Activated naive CD4-positive, alpha-beta T cell treated with anti-CD3 and anti-CD28 coated beads for 36 hours (primary cell): ENCODE data around the gene SCARF1. TPM values are rescaled to one million over a fixed set of nuclear protein-coding genes. Genes with fewer than 3 reads are reported as not detected.

Source experiments
- CTCF ChIA-PET: fragments of 350-600 bp; sonication (Branson Sonifier 250); formaldehyde crosslinking; loops from one replicate; lab custom pipeline; 2021; ENCODE audit warnings: antibody characterized with exemption; lab: Charles Lee
- DNase-seq: peaks from one replicate; pipeline ENCODE4 v3.0.0-alpha.2; 2020
- H3K27ac Mint-ChIP-seq: one replicate; pipeline ENCODE4 v1.8.0; 2021; ENCODE audit warnings: mild to moderate bottlenecking, mixed read lengths
- H3K27me3 Mint-ChIP-seq: one replicate; pipeline ENCODE4 v1.8.0; 2021; ENCODE audit warnings: low read depth, mixed read lengths
- H3K36me3 Mint-ChIP-seq: one replicate; pipeline ENCODE4 v1.8.0; 2021; ENCODE audit warnings: low read depth, mixed read lengths
- H3K4me1 Mint-ChIP-seq: one replicate; pipeline ENCODE4 v1.8.0; 2021; ENCODE audit warnings: low read depth, mixed read lengths
- H3K4me3 Mint-ChIP-seq: one replicate; pipeline ENCODE4 v1.8.0; 2021; ENCODE audit warnings: mild to moderate bottlenecking, moderate library complexity, mixed read lengths
- H3K9me3 Mint-ChIP-seq: one replicate; pipeline ENCODE4 v1.8.0; 2021; ENCODE audit warnings: mixed read lengths
- intact Hi-C: fragments of 100-400 bp; cut with micrococcal nuclease; formaldehyde crosslinking; loops from one replicate; pipeline ENCODE4 v1.15.1; 2023
- total RNA-seq, 2 experiments: library from RNA; stranded (reverse); gene quantifications; one replicate each; pipeline ENCODE4 v1.2.3, GENCODE V29; 2021

Gene SCARF1
- total RNA-seq, 2 experiments from 2014 or later, result 0.43 to 0.57 TPM

DNA sequence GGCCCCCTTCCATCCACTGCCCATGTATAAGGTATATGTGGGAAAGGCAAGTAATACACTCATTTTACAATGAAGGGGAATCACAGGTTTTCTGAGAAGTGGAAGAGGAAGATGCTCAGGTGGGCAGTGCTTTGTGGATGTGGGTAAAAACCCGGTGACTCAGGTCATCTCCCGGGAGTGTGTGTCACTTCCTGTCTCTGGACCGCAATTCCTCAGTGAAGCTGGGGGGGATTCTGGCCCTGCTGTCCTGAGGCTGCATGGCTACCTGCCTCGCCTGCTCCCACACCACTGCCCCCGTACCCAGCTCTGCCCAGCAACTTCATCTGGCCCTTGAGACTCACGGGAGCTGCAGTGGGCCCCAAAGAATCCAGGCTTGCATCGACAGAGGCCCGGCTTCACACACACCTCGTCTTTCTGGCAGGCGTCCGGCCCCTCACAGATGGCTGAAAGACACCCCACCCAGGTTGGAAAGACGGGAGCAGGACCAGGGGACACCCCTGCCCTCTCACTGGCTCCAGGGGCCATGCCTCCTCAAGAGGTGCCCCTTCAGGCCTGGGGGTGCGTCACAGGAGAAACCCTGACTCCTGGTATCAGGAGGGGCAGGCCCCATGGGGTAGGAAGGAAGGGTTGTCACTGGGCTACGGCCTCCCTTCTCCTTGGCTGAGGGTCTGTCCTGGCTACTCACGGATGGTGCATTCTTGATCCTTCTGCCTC lies 882 bp downstream of the SCARF1 start:
- H3K4me1 Mint-ChIP-seq, result peaks cover 31% of the 10 kb centered on the region
- peak overlapping the region; percentile 60 for H3K4me3 Mint-ChIP-seq
- CTCF ChIA-PET, result interaction anchor here (0.7 to 1.2 kb wide), 2 partner anchors 14 to 71 kb away, joined by 3 to 5 read pairs; no protein-coding TSS in a partner anchor
- no peaks in the 10 kb centered on the region for H3K27me3 Mint-ChIP-seq
- DNase-seq, result peak; percentile 72
- intact Hi-C loops, result loop anchor here (1.0 to 5.0 kb wide), 2 partner anchors 72 to 183 kb away; partner anchors contain the start of gene SMYD4
- H3K27ac Mint-ChIP-seq, result peak overlapping the region; percentile 77
- no peaks in the 10 kb centered on the region for H3K9me3 Mint-ChIP-seq
- H3K36me3 Mint-ChIP-seq, result no peaks in the 10 kb centered on the region

DNA sequence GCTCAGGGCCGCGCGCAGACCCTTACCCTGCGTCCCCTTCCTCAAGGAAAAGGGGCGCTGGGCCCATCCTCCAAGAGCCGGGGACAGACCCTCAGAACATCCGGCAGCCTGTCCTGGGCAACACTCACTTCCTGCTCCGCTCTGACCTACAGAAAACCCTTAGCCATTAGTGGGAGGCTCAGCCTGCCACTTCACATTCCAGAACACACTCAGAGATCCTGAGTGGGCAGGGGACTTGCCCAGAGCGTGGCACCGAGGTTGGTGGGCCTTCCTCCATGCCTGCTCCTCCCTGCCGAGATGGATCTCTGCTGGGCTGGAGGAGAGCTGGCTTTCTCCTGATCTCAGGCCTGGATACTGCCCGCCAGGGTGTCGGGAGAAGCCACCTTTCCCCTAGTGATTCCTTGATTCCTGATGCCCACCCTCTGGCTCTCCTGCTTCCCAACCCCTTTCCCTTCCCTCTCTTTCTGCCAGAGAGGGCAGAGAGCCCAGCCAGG lies 1.5 kb downstream of the SCARF1 start:
- Mint-ChIP-seq H3K27ac (peak overlapping the region; percentile 77), H3K9me3 (no peaks in the 10 kb centered on the region), H3K4me3 (peak overlapping the region; percentile 60), H3K27me3 (no peaks in the 10 kb centered on the region), H3K36me3 (no peaks in the 10 kb centered on the region), H3K4me1 (peaks cover 31% of the 10 kb centered on the region)
- no peak for DNase-seq
- intact Hi-C loops, result loop anchor here (1.0 kb wide), 1 partner anchor 72 kb away; no protein-coding TSS in a partner anchor
- CTCF ChIA-PET, result interaction anchor here (0.7 kb wide), 1 partner anchor 70 kb away, joined by 3 read pairs; no protein-coding TSS in a partner anchor

DNA sequence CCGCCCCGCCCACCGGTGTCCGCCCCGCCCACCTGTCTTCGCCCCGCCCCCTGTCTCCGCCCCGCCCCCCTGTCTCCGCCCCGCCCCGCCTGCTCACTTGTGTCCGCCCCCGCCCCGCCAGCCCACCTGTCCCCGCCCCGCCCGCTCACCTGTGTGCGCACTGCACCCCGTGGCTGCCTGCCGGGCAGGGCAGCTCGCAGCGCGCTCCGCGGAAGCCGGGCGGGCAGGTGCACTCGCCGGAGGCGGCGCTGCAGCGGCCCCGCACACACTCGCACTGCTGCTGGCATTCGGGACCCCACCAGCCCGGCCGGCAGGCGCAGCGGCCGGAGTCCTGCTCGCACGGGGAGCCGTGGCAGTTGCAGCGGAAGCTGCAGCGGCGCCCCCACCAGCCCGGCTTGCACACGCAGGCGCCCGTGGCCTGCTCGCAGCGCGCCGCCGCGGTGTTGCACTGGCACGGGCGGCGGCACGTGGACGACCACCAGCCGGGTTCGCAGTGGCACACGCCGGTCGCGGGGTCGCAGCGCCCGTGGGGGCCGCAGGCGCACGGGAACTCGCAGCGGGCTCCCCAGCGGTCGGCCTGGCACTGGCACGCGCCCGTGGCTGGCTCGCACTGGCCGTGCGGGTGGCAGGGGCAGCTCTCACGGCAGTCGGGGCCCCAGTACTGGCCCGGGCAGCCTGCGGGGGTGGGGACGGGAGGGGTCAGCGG lies 2.1 kb downstream of the SCARF1 start:
- Mint-ChIP-seq H3K36me3 (no peaks in the 10 kb centered on the region), H3K27me3 (no peaks in the 10 kb centered on the region), H3K9me3 (no peaks in the 10 kb centered on the region), H3K4me3 (no peak overlapping the region), H3K27ac (no peak overlapping the region), H3K4me1 (peaks cover 31% of the 10 kb centered on the region)
- DNase-seq, result peak; percentile 45
- CTCF ChIA-PET, result interaction anchor here (0.7 kb wide), 1 partner anchor 69 kb away, joined by 3 read pairs; no protein-coding TSS in a partner anchor
- intact Hi-C loops, result no loop called here

DNA sequence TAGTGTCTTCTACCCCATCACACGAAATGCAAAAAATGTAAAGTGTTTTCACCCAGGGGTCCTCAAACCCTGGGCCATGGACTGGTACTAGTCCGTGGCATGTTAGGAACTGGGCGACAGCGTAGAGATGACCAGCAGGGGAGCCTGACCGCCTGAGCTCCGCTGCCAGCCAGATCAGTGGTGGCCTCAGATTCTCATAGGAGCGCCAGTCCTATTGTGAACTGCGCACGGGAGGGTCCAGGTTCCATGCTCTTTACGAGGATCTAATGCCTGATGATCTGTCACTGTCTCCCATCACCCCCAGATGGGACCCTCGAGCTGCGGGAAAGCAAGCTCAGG lies 4.5 kb downstream of the SCARF1 start:
- CTCF ChIA-PET, result interaction anchor here (1.0 kb wide), 1 partner anchor 22 kb away, joined by 3 read pairs; no protein-coding TSS in a partner anchor
- no peaks in the 10 kb centered on the region for H3K36me3 Mint-ChIP-seq

DNA sequence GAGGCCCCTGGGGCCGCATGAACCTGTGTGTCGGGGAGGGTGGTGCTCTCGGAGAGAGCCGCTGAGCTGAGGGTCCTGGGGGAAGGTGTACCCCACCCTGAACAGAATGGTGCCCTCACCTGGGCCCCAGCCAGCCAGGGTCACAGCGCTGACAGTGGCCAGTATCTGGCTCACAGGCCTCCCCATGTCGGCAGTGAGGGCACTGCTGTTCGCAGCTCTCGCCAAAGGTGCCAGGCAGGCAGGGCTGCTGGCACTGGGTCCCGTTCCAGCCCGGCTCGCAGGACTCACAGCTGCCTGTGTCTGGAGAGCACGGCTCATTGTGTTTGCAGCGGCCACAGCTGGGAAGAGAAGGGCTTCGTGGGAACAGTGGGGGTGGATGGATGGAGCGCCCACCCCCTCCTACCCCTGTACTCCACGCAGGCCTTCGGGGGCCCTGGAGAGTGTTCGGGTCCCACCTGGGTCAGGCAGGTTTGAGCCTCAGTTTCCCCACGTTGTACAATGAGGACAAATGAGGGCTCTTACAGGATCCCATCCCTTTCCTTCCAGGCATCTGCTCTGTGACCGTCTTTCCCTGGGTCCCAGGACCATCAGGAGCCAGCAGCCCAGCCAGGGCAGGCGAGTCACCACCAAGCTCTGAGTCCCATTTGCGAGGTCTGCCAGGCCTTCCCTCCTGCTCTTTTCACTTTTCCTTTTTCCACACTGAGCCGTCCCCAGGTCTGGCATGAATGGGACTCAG lies 5.0 kb downstream of the SCARF1 start:
- no peaks in the 10 kb centered on the region for H3K36me3 Mint-ChIP-seq
- H3K9me3 Mint-ChIP-seq, result no peaks in the 10 kb centered on the region
- no peak overlapping the region for H3K4me3 Mint-ChIP-seq
- intact Hi-C loops, result no loop called here
- no peaks in the 10 kb centered on the region for H3K27me3 Mint-ChIP-seq
- H3K4me1 Mint-ChIP-seq, result peaks cover 16% of the 10 kb centered on the region
- DNase-seq, result no peak
- CTCF ChIA-PET, result interaction anchor here (1.0 kb wide), 1 partner anchor 22 kb away, joined by 3 read pairs; no protein-coding TSS in a partner anchor
- no peak overlapping the region for H3K27ac Mint-ChIP-seq

More for the DNA sequence above, 4.5 kb downstream of the SCARF1 start:
- intact Hi-C loops, result no loop called here
- no peak for DNase-seq
- Mint-ChIP-seq H3K9me3 (no peaks in the 10 kb centered on the region), H3K4me1 (peaks cover 22% of the 10 kb centered on the region), H3K27me3 (no peaks in the 10 kb centered on the region), H3K27ac (no peak overlapping the region), H3K4me3 (no peak overlapping the region)

DNA sequence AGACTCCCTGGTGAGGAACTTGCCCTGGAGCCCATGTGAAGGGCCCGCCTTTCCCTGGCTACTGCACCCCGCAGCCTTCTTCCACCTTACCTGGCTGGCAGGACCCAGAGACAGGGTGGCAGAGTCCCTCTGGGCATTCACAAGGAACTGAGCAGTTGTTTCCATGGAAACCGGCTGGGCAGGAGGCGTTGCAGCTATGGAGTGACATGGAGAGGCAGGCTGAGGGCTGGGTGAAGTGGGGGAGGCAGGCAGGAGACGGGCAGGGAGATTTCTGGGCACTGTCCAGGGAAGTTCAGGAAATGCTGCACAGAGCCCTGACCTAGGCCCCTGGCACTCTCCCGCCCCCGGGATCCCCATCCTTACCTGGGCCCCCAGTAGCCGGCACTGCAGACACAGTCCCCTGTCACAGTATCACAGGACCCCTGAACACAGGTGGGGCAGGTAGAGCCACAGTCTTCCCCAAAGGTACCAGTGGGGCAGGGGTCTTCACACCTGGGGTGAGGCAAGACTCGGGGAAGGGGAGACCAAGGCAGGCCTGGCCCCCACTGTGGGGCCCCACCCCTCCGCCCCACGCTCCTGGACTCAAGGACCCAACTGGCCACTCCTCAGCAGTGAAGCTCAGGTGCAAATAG lies 5.9 kb downstream of the SCARF1 start:
- Mint-ChIP-seq H3K27ac (peak overlapping the region; percentile 19), H3K4me3 (no peak overlapping the region), H3K27me3 (no peaks in the 10 kb centered on the region), H3K4me1 (peaks cover 8% of the 10 kb centered on the region), H3K36me3 (no peaks in the 10 kb centered on the region), H3K9me3 (no peaks in the 10 kb centered on the region)
- no peak for DNase-seq
- intact Hi-C loops, result no loop called here
- CTCF ChIA-PET, result interaction anchor here (1.0 to 1.6 kb wide), 3 partner anchors 9 to 21 kb away, joined by 3 to 4 read pairs (median 4); no protein-coding TSS in a partner anchor

DNA sequence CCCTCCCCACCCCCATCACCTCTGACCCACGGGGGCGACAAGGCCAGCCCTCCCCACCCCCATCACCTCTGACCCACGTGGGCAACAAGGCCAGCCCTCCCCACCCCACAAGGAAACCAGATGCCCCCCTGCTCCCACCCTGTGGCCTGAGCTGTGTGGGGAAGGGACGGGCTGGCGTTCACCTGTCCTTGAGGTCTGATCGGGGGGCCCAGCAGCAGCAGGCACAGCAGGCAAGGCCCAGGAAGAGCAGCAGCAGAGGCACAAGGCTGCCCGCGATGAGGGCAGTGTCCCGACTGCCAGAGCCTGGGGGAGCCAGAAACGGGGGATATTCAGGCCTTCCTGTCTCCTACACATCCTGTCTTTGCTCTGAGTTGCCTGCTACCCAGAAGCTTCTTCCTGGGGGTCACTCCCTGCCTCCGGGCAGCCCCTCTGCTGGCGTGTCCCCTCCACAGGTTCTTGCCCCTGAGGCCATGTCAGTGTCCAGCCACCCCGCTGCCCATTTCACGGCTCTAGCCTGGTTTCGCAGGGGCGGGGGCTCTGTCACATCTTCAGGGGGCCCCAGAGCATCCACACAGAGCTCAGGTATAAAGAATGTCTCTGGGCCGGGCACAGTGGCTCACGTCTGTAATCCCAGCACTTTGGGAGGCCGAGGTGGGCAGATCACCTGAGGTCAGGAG lies 6.8 kb downstream of the SCARF1 start:
- no peak for DNase-seq
- CTCF ChIA-PET, result interaction anchor here (1.1 to 1.6 kb wide), 2 partner anchors 9 to 10 kb away, joined by 4 read pairs; no protein-coding TSS in a partner anchor
- H3K4me3 Mint-ChIP-seq, result no peak overlapping the region
- no peaks in the 10 kb centered on the region for H3K4me1 Mint-ChIP-seq
- H3K27ac Mint-ChIP-seq, result no peak overlapping the region
- no peaks in the 10 kb centered on the region for H3K27me3 Mint-ChIP-seq
- intact Hi-C loops, result no loop called here
- H3K9me3 Mint-ChIP-seq, result no peaks in the 10 kb centered on the region
- H3K36me3 Mint-ChIP-seq, result no peaks in the 10 kb centered on the region

DNA sequence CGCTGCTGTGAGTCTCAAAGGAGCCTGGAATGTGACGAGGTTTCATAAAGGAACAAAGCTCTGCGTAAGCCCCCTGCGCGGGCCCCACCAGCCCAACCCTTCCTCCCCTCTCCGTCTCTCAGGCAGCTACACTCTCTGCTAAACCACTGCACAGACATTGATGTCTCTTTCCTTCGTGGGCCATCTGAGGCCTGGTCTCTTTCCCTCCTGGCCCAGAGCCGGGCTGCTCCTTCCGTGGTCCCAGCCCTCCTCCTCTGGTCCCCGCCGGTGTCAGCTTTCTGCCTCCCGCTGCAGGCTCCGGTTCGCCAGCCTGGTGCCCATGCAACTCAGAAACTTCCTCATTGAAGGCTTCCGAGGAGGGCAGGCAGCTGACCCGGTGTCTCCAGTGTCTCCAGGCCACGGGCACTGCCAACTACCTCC lies 7.4 kb downstream of the SCARF1 start:
- intact Hi-C loops, result no loop called here
- CTCF ChIA-PET, result interaction anchor here (1.6 kb wide), 1 partner anchor 10 kb away, joined by 4 read pairs; no protein-coding TSS in a partner anchor
- Mint-ChIP-seq H3K9me3 (no peaks in the 10 kb centered on the region), H3K27me3 (no peaks in the 10 kb centered on the region), H3K36me3 (no peaks in the 10 kb centered on the region), H3K27ac (no peak overlapping the region), H3K4me3 (no peak overlapping the region), H3K4me1 (no peaks in the 10 kb centered on the region)
- no peak for DNase-seq

DNA sequence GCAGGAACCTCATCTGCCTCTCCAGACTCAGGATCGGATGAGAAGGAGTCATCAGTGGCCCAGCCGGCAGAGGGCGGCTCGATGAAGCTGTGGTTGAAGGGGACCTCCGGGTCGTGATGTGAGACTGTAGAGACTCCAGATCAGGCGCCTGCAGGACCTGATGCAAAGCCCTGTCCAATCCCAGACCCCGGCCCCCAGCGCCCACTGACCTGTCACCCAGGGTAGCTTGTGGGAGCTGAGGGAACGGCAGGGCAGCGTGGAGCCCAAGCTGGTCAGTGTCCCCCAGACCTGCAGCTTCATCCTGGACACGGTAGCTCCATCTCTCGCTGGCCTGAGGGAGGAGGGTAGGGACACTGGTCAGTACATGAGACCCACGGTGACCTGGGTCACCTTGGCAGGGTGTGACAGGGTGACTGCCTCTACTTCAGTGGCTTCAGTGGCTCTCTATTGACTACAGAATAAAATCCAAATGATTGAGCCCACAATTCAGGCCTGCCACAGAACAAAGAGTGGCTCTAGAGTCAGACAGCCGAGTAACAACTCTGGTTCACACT lies 8.7 kb downstream of the SCARF1 start:
- no peaks in the 10 kb centered on the region for H3K4me1 Mint-ChIP-seq
- H3K27me3 Mint-ChIP-seq, result no peaks in the 10 kb centered on the region
- H3K27ac Mint-ChIP-seq, result no peak overlapping the region
- no peaks in the 10 kb centered on the region for H3K9me3 Mint-ChIP-seq
- H3K36me3 Mint-ChIP-seq, result no peaks in the 10 kb centered on the region
- H3K4me3 Mint-ChIP-seq, result no peak overlapping the region
- intact Hi-C loops, result no loop called here
- CTCF ChIA-PET, result interaction anchor here (1.0 to 1.2 kb wide), 2 partner anchors 12 to 63 kb away, joined by 3 to 4 read pairs; no protein-coding TSS in a partner anchor
- no peak for DNase-seq

DNA sequence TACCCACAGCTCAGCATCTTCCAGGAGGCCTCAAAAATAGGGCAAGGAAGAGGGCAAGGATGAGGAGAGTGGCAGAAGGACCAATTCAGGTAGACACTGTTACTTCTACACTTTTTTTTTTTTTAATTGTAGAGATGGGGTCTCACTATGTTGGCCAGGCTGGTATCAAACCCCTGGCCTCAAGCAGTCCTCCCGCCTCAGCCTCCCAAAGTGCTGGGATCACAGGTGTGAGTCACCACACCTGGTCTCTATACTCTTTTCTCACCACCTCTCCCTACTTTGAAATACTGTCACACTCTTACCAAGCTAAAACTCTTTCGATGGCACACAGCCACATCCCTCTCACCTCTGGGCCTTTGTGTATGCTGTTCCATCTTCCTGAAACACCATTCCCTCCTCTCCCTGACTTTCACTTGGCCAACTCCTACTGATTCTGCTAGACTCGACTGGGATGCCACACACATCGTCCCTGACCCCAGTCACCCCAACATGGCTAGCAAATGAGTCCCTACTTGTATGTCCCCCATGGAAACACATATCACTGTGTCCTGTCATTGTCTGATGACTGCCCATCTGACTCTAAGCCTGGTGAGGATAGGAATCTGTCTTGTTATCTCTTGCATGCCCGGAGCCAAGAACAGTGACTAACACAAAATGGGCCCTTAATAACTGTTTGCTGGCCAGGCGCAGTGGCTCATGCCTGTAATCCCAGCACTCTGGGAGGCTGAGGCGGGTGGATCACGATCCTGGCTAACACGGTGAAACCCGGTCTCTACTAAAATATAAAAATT lies 9.7 kb downstream of the SCARF1 start:
- H3K4me1 Mint-ChIP-seq, result no peaks in the 10 kb centered on the region
- intact Hi-C loops, result no loop called here
- H3K9me3 Mint-ChIP-seq, result no peaks in the 10 kb centered on the region
- CTCF ChIA-PET, result no interaction called here
- H3K4me3 Mint-ChIP-seq, result no peak overlapping the region
- DNase-seq, result no peak
- no peak overlapping the region for H3K27ac Mint-ChIP-seq
- no peaks in the 10 kb centered on the region for H3K27me3 Mint-ChIP-seq
- H3K36me3 Mint-ChIP-seq, result no peaks in the 10 kb centered on the region
